GM23338 (cell line): Measurements from ENCODE around the gene CYYR1. TPM values are rescaled to one million over a fixed set of nuclear protein-coding genes. Genes with fewer than 3 reads are reported as not detected.

Experiments used
- ATAC-seq: fragments of 200-7000 bp; cut with Tn5 transposase; 3 replicates; pipeline ENCODE4 v1.9.1; 2020
- DNase-seq: peaks from one replicate; pipeline ENCODE4 v3.0.0-alpha.2; 2015; ENCODE audit warnings: low spot score
- H2AFZ ChIP-seq: fragments of 200-600 bp; sonication (generic); 2 replicates; pipeline ENCODE4 v1.8.0; 2016; ENCODE audit warnings: antibody characterized with exemption, mild to moderate bottlenecking, moderate library complexity
- H3F3A ChIP-seq: fragments of 200-600 bp; sonication (generic); replicated peaks from 2 replicates; pipeline ENCODE4 v1.8.0; 2017; ENCODE audit warnings: antibody characterized with exemption, mixed run types, low read depth
- H3K27ac ChIP-seq: fragments of 200-600 bp; sonication (generic); 2 replicates; pipeline ENCODE4 v1.6.1; 2016; ENCODE audit warnings: low read depth
- H3K27me3 ChIP-seq: fragments of 200-600 bp; sonication (generic); 2 replicates; pipeline ENCODE4 v1.8.0; 2016; ENCODE audit warnings: mild to moderate bottlenecking, mixed run types, moderate library complexity; ENCODE audit not compliant: insufficient read depth
- H3K36me3 ChIP-seq: fragments of 200-600 bp; sonication (generic); 2 replicates; pipeline ENCODE4 v1.8.0; 2016; ENCODE audit warnings: mild to moderate bottlenecking; ENCODE audit not compliant: insufficient read depth
- H3K4me1 ChIP-seq: fragments of 200-600 bp; sonication (generic); 2 replicates; pipeline ENCODE4 v1.8.0; 2016; ENCODE audit warnings: mild to moderate bottlenecking, moderate library complexity; ENCODE audit not compliant: insufficient read depth
- H3K4me2 ChIP-seq: fragments of 200-600 bp; sonication (generic); 2 replicates; pipeline ENCODE4 v1.7.1; 2017; ENCODE audit warnings: mixed run types
- H3K4me3 ChIP-seq: fragments of 200-600 bp; sonication (generic); 2 replicates; pipeline ENCODE4 v1.6.1; 2016; ENCODE audit warnings: mixed run types
- H3K79me2 ChIP-seq: fragments of 200-600 bp; sonication (generic); replicated peaks from 2 replicates; pipeline ENCODE4 v1.8.0; 2017; ENCODE audit warnings: mild to moderate bottlenecking; ENCODE audit not compliant: insufficient read depth
- H3K9me2 ChIP-seq: fragments of 200-600 bp; sonication (generic); 2 replicates; pipeline ENCODE4 v1.8.0; 2017; ENCODE audit not compliant: insufficient read depth
- H4K20me1 ChIP-seq: fragments of 200-600 bp; sonication (generic); replicated peaks from 2 replicates; pipeline ENCODE4 v1.8.0; 2017; ENCODE audit warnings: mild to moderate bottlenecking; ENCODE audit not compliant: insufficient read depth
- H3K27ac Mint-ChIP-seq: 2 replicates; pipeline ENCODE4 v1.8.0; 2020; ENCODE audit warnings: inconsistent platforms, mild to moderate bottlenecking, moderate library complexity, mixed read lengths
- H3K27me3 Mint-ChIP-seq: 3 replicates; pipeline ENCODE4 v1.8.0; 2022; ENCODE audit warnings: low read depth, mild to moderate bottlenecking, moderate library complexity, mixed read lengths, inconsistent platforms; ENCODE audit not compliant: insufficient read depth, poor library complexity
- H3K36me3 Mint-ChIP-seq: 3 replicates; pipeline ENCODE4 v1.8.0; 2021; ENCODE audit warnings: low read depth, mild to moderate bottlenecking, inconsistent platforms, moderate library complexity, mixed read lengths
- H3K4me1 Mint-ChIP-seq: 3 replicates; pipeline ENCODE4 v1.8.0; 2020; ENCODE audit warnings: mild to moderate bottlenecking, inconsistent platforms, mixed read lengths
- H3K4me3 Mint-ChIP-seq: 3 replicates; pipeline ENCODE4 v1.8.0; 2021; ENCODE audit warnings: moderate library complexity, mild to moderate bottlenecking, inconsistent platforms, mixed read lengths
- H3K9me3 Mint-ChIP-seq: 3 replicates; pipeline ENCODE4 v1.8.0; 2020; ENCODE audit warnings: moderate library complexity, mild to moderate bottlenecking, inconsistent platforms, mixed read lengths
- CREB1 ChIP-seq: fragments of 250-450 bp; sonication (Bioruptor Pico); IDR thresholded peaks from 2 replicates; pipeline ENCODE4 v1.5.0; 2020; ENCODE audit warnings: low read depth, mild to moderate bottlenecking, moderate library complexity
- CTCF ChIP-seq, 2 experiments: fragments of 200-600 bp in 1 of 2; sonication (generic) in 1 of 2; conservative IDR thresholded peaks; 2 replicates each; pipeline versions ENCODE4 v1.5.1 to v1.6.1; 2016 to 2017; ENCODE audit warnings: antibody characterized with exemption in 2 of 2, low read depth in 2 of 2, mild to moderate bottlenecking in 2 of 2, moderate library complexity in 1 of 2
- ETS1 ChIP-seq: IDR thresholded peaks from 2 replicates; pipeline ENCODE4 v1.6.1; 2016; ENCODE audit warnings: antibody characterized with exemption
- EZH2 ChIP-seq: fragments of 200-600 bp; sonication (generic); IDR thresholded peaks from one replicate; pipeline ENCODE4 v1.8.0; 2017; ENCODE audit warnings: antibody characterized with exemption, mild to moderate bottlenecking, low read depth; ENCODE audit not compliant: unreplicated experiment
- EZH2phosphoT487 ChIP-seq: fragments of 200-600 bp; sonication (generic); IDR thresholded peaks from one replicate; pipeline ENCODE4 v1.8.1; 2018; ENCODE audit warnings: antibody characterized with exemption; ENCODE audit not compliant: unreplicated experiment
- JUNB ChIP-seq: IDR thresholded peaks from one replicate; pipeline ENCODE4 v1.6.1; 2016; ENCODE audit warnings: antibody characterized with exemption; ENCODE audit not compliant: unreplicated experiment
- NANOG ChIP-seq: IDR thresholded peaks from 2 replicates; pipeline ENCODE4 v1.6.1; 2016; ENCODE audit warnings: antibody characterized with exemption, borderline replicate concordance
- POLR2AphosphoS5 ChIP-seq: IDR thresholded peaks from 2 replicates; pipeline ENCODE4 v1.6.1; 2016; ENCODE audit warnings: antibody characterized with exemption, low read depth
- REST ChIP-seq: IDR thresholded peaks from one replicate; pipeline ENCODE4 v1.6.1; 2018; ENCODE audit warnings: antibody characterized with exemption; ENCODE audit not compliant: unreplicated experiment
- STAT1 ChIP-seq: IDR thresholded peaks from one replicate; pipeline ENCODE4 v1.6.1; 2016; ENCODE audit warnings: antibody characterized with exemption; ENCODE audit not compliant: unreplicated experiment
- ZNF331 ChIP-seq: fragments of 250-450 bp; sonication (Bioruptor Pico); IDR thresholded peaks from 2 replicates; pipeline ENCODE4 v1.5.0; 2020; ENCODE audit warnings: low read depth, mild to moderate bottlenecking, moderate library complexity
- ZNF462 ChIP-seq: fragments of 250-450 bp; sonication (Bioruptor Pico); IDR thresholded peaks from 2 replicates; pipeline ENCODE4 v1.5.0; 2020; ENCODE audit warnings: mild to moderate bottlenecking, moderate library complexity
- polyA plus RNA-seq: library from polyadenylated mRNA; unstranded; fragments of >200 nt; fragmentation: Nextera tagmentation; extraction: Ambion mirVana; gene quantifications from 2 replicates; pipeline ENCODE4 v1.2.1, GENCODE V29; 2016
- total RNA-seq: library from RNA; depleted of rRNA; stranded (reverse); fragments of >200 nt; shearing (Covaris generic); gene quantifications from 2 replicates; pipeline ENCODE4 v1.2.3, GENCODE V29; 2014

The CYYR1 gene
- total and polyA plus RNA-seq, 2 experiments from 2014 or later: 23.8 to 25.4 TPM

- TF ChIP-seq CREB1 (no peak), NANOG (no peak), ETS1 (no peak), EZH2phosphoT487 (no peak)
These were observed 99.6 kb downstream of the CYYR1 start (continued) for GRCh38 chr21:26473471-26473870.

GRCh38 chr21:26471099-26471471 lies 102.0 kb downstream of the CYYR1 start:
- Mint-ChIP-seq H3K36me3 (peaks cover 14% of the 10 kb centered on the region), H3K27me3 (no peaks in the 10 kb centered on the region), H3K4me1 (no peaks in the 10 kb centered on the region), H3K4me3 (no peak overlapping the region), H3K9me3 (no peaks in the 10 kb centered on the region), H3K27ac (no peak overlapping the region)
- no peaks in the 10 kb centered on the region for H4K20me1 ChIP-seq
- no peaks in the 10 kb centered on the region for H3K79me2 ChIP-seq
- H2AFZ ChIP-seq: no peak overlapping the region
- H3K9me2 ChIP-seq: no peaks in the 10 kb centered on the region
- no peak overlapping the region for H3K4me2 ChIP-seq
- ATAC-seq: no peak
- no peak overlapping the region for H3K27ac ChIP-seq
- DNase-seq: no peak
- no peaks in the 10 kb centered on the region for H3F3A ChIP-seq
- H3K36me3 ChIP-seq: no peaks in the 10 kb centered on the region
- H3K27me3 ChIP-seq: no peaks in the 10 kb centered on the region
- no peaks in the 10 kb centered on the region for H3K4me1 ChIP-seq
- no peak overlapping the region for H3K4me3 ChIP-seq
- TF ChIP-seq STAT1: no peak
- no peak for TF ChIP-seq JUNB
- no peak for TF ChIP-seq ZNF462 (CRISPR knock-in tag)
- no peak for TF ChIP-seq CREB1
- TF ChIP-seq ETS1: no peak
- TF ChIP-seq ZNF331: no peak
- no peak for TF ChIP-seq CTCF (conservative IDR thresholded peaks at IDR 0.05; ENCODE audit: low read depth in 2 of 2)
- TF ChIP-seq EZH2phosphoT487: no peak
- no peak for TF ChIP-seq POLR2AphosphoS5
- no peak for TF ChIP-seq EZH2
- TF ChIP-seq REST: no peak
